NK-92 treated with Interleukin-12 subunit alpha and Interleukin-12 subunit beta, amount 100 ng/mL, for 24 hours (cell line): ENCODE measurements around the gene TGDS.

Experiments
- DNase-seq: peaks from one replicate; lab custom pipeline; 2025; lab: John Stamatoyannopoulos, UW

TGDS gene

GRCh38 chr13:94599877-94600276 lies 3.9 kb upstream of the TGDS start:
- no peak for DNase-seq

- DNase-seq = no peak
Measured at GRCh38 chr13:94598281-94598680, 2.3 kb upstream of the TGDS start.

GRCh38 chr13:94596575-94596971 lies 621 bp upstream of the TGDS start:
- no peak for DNase-seq

- DNase-seq = no peak
Measured at GRCh38 chr13:94595001-94595949, 677 bp downstream of the TGDS start.

GRCh38 chr13:94590744-94591143 lies 5.2 kb downstream of the TGDS start:
- DNase-seq = no peak

- DNase-seq = no peak
Measured at GRCh38 chr13:94588541-94588940, 7.4 kb downstream of the TGDS start.

- no peak for DNase-seq
Measured at GRCh38 chr13:94586371-94586770, 9.6 kb downstream of the TGDS start.

GRCh38 chr13:94585543-94586101 lies 10.3 kb downstream of the TGDS start:
- no peak for DNase-seq

GRCh38 chr13:94583926-94584325 lies 12.0 kb downstream of the TGDS start:
- DNase-seq = no peak

GRCh38 chr13:94579063-94579462 lies 16.9 kb downstream of the TGDS start:
- no peak for DNase-seq

GRCh38 chr13:94569615-94570014 lies 26.3 kb downstream of the TGDS start:
- DNase-seq = no peak

GRCh38 chr13:94568443-94568842 lies 27.5 kb downstream of the TGDS start:
- DNase-seq = no peak

GRCh38 chr13:94567581-94567980 lies 28.4 kb downstream of the TGDS start:
- no peak for DNase-seq

GRCh38 chr13:94561126-94561525 lies 34.8 kb downstream of the TGDS start:
- no peak for DNase-seq

- DNase-seq = no peak
Measured at GRCh38 chr13:94560116-94560515, 35.8 kb downstream of the TGDS start.

GRCh38 chr13:94559222-94559795 lies 36.6 kb downstream of the TGDS start:
- no peak for DNase-seq

GRCh38 chr13:94558716-94559115 lies 37.2 kb downstream of the TGDS start:
- DNase-seq = no peak

- DNase-seq = no peak
Measured at GRCh38 chr13:94557684-94558235, 38.2 kb downstream of the TGDS start.

GRCh38 chr13:94556621-94557020 lies 39.3 kb downstream of the TGDS start:
- no peak for DNase-seq

GRCh38 chr13:94556041-94556440 lies 39.9 kb downstream of the TGDS start:
- DNase-seq = no peak

GRCh38 chr13:94553766-94554165 lies 42.2 kb downstream of the TGDS start:
- DNase-seq = no peak

GRCh38 chr13:94552095-94552494 lies 43.9 kb downstream of the TGDS start:
- no peak for DNase-seq
